GM04504 (cell line): ENCODE measurements around the gene DRG1.
"Not testable (repeated sequence)": the region's sequence is repeated elsewhere in the genome, so short reads cannot be mapped to it uniquely, and the experiment has no call there.

Experiments used
- DNase-seq: peaks from one replicate; pipeline ENCODE4 v3.0.0-alpha.2; 2012; ENCODE audit warnings: low read depth

Gene DRG1

GRCh38 chr22:31442768-31443489, 43.5 kb downstream of the DRG1 start:
- DNase-seq = no peak

- DNase-seq = no peak
Measured at GRCh38 chr22:31443516-31443915, 44.1 kb downstream of the DRG1 start.

DNA sequence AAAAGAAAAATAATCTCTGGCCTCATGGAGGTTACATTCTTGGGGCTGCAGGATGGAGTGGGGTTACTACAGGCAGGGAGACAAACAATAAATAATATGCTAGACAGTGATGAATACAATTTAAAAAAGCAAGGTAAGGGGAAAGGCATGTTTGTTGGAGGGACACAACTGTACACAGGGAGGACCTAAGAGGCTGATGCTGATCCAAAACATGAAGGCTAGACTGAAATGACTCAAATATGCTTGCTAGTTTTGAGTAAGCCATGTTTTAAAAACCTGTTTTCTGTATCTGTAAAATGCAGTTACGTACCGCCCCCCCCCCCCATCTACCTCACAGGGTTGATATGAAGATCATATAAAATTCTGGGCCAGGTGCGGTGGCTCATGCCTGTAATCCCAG, 46.2 kb downstream of the DRG1 start:
- DNase-seq = no peak

DNA sequence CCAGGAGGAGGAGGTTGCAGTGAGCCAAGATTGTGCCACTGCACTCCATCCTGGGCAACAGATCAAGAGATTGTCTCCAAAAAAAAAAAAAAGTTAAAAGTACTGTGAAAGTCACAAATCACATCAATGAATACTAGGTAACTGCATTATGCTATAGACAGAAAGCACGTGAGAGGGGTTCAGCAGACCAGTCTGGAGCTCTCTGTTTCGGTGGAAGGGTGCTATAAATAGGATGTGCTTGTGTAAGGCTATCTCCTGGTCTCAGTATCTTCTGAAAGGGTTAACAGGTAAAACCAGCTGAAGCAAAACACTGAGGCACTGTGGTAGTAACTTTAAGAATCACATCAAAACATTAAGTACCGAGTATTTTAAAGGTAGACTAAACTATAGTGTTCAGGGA, 46.8 kb downstream of the DRG1 start:
- no peak for DNase-seq

- no peak for DNase-seq
Measured at GRCh38 chr22:31446767-31447166, 47.4 kb downstream of the DRG1 start.

DNA sequence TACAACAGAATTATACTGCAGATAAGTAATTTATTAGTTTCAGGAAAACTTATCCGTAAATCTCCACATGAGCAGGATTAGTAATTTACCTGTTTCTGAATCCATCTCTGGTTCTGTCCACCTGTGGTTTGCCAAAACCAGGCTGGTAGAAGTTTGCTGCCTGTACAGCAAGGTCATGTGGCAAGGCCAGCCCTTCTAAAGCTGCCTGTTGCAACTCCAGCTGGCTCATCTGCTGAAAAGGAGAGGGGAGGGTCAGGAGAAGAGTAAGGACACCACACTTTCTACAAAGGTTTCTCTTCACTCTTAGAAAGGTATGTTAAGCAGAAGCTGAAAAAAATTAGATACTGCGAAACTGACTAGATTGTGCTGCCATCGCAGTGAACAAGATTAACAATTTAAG, 47.9 kb downstream of the DRG1 start:
- DNase-seq = no peak

GRCh38 chr22:31448382-31448781, 49.0 kb downstream of the DRG1 start:
- DNase-seq = no peak

DNA sequence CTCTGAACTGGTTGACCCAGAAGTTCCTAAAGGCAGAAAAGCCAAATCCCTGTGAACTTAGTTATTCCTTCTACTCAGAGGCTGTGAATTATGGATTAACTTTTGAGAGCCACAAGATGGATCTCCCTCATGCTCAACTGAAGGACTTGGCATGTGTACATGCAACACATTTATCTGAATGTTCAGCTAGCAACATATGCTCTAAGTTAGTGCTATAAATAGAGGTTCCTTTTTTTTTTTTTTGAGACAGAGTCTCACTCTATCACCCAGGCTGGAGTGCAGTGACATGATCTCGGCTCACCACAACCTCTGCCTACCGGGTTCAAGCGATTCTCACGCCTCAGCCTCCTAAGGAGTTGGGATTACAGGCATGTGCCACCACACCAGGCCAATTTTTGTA, 50.1 kb downstream of the DRG1 start:
- no peak for DNase-seq

DNA sequence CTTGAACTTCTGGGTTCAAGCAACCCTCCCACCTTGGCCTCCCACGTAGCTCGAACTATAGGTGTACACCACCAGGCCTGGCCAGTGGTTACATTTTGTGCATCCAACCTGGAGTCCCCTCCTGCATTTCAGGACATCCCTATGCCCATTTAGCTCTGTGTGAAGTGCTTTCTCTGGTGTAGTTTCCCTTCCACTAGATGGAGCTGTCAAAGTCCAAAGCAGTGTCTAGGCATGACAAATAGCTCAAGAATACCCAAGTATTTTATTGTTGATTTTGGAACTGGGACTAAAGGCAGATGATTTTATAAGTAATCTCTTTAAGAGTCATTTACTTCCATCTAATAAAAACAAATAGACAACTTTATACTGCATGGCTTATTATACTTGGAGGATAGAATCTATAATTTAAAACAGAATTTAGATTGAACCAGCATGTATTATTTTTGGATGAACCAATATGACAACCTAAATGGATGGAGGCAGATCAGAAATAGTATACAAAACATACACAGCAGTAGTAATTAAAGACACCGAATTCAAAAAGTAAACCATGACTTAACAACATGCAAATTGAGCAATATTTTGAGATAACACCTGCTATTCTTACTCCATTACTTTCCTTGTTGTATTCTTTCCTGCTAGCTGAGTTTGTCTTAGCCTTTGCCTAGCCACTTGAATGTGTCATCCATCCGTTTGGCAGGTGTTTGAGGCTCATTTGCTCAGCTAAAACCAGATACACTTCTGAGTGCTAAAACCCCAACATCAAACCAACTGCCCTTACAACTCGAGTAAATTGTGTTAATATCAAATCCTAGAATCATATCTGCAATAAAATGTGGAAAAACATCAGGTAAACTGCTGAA, 52.5 kb downstream of the DRG1 start:
- DNase-seq = peak; percentile 20

DNA sequence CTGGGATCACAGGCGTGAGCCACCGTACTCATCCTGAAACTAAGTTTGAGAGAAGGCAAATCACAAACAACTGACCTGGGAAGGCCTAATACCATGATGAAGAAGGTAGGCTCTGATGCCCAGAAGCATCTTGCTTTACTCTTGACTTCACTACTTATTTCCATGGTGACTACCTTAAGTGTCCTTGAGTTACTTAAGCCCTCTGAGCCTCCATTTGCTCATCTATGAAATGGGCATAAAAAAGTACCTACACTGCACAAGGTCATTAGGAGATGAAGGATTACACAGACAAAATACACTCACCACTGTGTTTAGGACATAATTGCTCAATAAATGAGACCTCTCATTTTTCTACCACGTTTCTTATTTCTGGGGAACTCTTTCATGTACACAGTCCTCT, 62.3 kb downstream of the DRG1 start:
- DNase-seq = no peak

- DNase-seq = no peak
Measured at GRCh38 chr22:31465307-31465706, 65.9 kb downstream of the DRG1 start.

DNA sequence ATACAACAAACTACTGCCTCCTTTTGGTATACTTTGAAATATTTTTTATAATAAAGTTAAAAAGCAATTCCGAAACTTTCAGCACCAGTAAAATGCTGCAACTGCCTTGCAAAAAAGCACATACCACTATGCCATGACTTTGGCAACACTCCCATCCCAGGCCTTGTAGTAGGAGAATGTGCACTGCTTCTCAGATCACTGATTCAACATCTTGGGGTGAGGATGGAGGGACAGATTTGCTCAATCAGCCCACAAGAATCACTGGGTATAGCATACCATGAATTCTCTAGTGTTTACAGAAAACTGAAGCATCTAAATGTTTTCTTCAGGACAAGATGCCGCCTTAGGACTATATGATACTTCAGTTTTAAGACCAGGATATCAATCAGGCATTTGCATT, 75.3 kb downstream of the DRG1 start:
- DNase-seq = peak; percentile 55

GRCh38 chr22:31475800-31476199, 76.4 kb downstream of the DRG1 start:
- no peak for DNase-seq

GRCh38 chr22:31477329-31477728, 77.9 kb downstream of the DRG1 start:
- DNase-seq = no peak

GRCh38 chr22:31481129-31481528, 81.7 kb downstream of the DRG1 start:
- no peak for DNase-seq

- DNase-seq = not testable (repeated sequence)
Measured at GRCh38 chr22:31482470-31482869, 83.1 kb downstream of the DRG1 start.
